ENCODE results near the gene VPS13A.

DNA sequence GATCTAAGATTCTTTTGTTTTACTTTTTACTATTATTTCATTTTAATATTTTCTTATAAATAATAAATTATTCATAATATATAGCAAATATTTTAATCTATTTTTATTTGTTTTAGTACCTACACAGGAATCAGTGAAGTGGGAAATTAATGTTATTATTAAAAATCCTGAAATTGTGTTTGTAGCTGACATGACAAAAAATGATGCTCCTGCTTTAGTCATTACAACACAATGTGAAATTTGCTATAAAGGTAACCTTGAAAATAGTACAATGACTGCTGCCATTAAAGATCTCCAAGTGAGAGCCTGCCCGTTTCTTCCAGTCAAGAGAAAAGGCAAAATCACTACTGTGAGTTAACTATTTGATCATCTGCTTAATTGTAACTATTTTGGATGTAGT, 138.7 kb downstream of the VPS13A start:
- TF ChIP-seq RXRA (IDR thresholded peaks at IDR 0.05) (no peak), FOXA1 (IDR thresholded peaks at IDR 0.05) (no peak), JUND (IDR thresholded peaks at IDR 0.05) (no peak), RAD21 (IDR thresholded peaks at IDR 0.05) (no peak), TAF1 (conservative IDR thresholded peaks at IDR 0.05) (no peak), YY1 (IDR thresholded peaks at IDR 0.05) (no peak), GABPA (IDR thresholded peaks at IDR 0.05 in 1 of 2, conservative IDR thresholded peaks at IDR 0.05 in 1 of 2) (no peak), FOXA2 (IDR thresholded peaks at IDR 0.05) (no peak), HNF4G (IDR thresholded peaks at IDR 0.05) (no peak), HNF4A (conservative IDR thresholded peaks at IDR 0.05) (no peak), SP1 (IDR thresholded peaks at IDR 0.05) (no peak)
- TF ChIP-seq, protein P1, sequence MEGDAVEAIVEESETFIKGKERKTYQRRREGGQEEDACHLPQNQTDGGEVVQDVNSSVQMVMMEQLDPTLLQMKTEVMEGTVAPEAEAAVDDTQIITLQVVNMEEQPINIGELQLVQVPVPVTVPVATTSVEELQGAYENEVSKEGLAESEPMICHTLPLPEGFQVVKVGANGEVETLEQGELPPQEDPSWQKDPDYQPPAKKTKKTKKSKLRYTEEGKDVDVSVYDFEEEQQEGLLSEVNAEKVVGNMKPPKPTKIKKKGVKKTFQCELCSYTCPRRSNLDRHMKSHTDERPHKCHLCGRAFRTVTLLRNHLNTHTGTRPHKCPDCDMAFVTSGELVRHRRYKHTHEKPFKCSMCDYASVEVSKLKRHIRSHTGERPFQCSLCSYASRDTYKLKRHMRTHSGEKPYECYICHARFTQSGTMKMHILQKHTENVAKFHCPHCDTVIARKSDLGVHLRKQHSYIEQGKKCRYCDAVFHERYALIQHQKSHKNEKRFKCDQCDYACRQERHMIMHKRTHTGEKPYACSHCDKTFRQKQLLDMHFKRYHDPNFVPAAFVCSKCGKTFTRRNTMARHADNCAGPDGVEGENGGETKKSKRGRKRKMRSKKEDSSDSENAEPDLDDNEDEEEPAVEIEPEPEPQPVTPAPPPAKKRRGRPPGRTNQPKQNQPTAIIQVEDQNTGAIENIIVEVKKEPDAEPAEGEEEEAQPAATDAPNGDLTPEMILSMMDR (IDR thresholded peaks at IDR 0.05; ENCODE audit: low read depth, low read length, missing input control): no peak
- TF ChIP-seq, protein P2, sequence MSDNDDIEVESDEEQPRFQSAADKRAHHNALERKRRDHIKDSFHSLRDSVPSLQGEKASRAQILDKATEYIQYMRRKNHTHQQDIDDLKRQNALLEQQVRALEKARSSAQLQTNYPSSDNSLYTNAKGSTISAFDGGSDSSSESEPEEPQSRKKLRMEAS (IDR thresholded peaks at IDR 0.05): no peak
- TF ChIP-seq, protein P3, sequence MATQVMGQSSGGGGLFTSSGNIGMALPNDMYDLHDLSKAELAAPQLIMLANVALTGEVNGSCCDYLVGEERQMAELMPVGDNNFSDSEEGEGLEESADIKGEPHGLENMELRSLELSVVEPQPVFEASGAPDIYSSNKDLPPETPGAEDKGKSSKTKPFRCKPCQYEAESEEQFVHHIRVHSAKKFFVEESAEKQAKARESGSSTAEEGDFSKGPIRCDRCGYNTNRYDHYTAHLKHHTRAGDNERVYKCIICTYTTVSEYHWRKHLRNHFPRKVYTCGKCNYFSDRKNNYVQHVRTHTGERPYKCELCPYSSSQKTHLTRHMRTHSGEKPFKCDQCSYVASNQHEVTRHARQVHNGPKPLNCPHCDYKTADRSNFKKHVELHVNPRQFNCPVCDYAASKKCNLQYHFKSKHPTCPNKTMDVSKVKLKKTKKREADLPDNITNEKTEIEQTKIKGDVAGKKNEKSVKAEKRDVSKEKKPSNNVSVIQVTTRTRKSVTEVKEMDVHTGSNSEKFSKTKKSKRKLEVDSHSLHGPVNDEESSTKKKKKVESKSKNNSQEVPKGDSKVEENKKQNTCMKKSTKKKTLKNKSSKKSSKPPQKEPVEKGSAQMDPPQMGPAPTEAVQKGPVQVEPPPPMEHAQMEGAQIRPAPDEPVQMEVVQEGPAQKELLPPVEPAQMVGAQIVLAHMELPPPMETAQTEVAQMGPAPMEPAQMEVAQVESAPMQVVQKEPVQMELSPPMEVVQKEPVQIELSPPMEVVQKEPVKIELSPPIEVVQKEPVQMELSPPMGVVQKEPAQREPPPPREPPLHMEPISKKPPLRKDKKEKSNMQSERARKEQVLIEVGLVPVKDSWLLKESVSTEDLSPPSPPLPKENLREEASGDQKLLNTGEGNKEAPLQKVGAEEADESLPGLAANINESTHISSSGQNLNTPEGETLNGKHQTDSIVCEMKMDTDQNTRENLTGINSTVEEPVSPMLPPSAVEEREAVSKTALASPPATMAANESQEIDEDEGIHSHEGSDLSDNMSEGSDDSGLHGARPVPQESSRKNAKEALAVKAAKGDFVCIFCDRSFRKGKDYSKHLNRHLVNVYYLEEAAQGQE (IDR thresholded peaks at IDR 0.05): no peak

Measured in liver (tissue), 3 donors.